22Rv1 (cell line): ENCODE data around the gene NAA35.

Experiments
- ZFX ChIP-seq: fragments of 450-650 bp; IDR thresholded peaks from 2 replicates; pipeline ENCODE4 v1.6.1; 2017; ENCODE audit warnings: antibody characterized with exemption, borderline replicate concordance
- TF ChIP-seq, protein P1 (sequence below): fragments of 450-650 bp; IDR thresholded peaks from 2 replicates; pipeline ENCODE4 v1.5.1; 2017; ENCODE audit warnings: mild to moderate bottlenecking

DNA sequence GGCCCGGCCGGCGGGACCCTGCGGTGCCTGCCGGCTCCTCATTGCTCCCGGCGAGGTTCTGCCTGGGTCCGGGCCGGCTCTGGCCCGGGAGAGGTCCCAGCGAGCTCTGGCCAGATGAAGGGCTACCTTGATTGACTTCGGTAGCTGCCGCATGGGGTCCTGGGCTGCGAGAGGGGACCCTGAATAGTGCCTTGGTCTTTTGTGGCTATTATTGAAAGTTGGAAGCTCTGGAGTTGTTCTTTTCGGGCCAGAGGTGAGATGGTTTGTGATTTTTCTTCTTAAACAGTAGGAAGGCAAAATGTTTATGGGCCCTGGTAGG lies 635 bp downstream of the NAA35 start:
- TF ChIP-seq, protein P1, sequence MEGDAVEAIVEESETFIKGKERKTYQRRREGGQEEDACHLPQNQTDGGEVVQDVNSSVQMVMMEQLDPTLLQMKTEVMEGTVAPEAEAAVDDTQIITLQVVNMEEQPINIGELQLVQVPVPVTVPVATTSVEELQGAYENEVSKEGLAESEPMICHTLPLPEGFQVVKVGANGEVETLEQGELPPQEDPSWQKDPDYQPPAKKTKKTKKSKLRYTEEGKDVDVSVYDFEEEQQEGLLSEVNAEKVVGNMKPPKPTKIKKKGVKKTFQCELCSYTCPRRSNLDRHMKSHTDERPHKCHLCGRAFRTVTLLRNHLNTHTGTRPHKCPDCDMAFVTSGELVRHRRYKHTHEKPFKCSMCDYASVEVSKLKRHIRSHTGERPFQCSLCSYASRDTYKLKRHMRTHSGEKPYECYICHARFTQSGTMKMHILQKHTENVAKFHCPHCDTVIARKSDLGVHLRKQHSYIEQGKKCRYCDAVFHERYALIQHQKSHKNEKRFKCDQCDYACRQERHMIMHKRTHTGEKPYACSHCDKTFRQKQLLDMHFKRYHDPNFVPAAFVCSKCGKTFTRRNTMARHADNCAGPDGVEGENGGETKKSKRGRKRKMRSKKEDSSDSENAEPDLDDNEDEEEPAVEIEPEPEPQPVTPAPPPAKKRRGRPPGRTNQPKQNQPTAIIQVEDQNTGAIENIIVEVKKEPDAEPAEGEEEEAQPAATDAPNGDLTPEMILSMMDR = no peak
- TF ChIP-seq ZFX = no peak
